Measurements from ENCODE around the gene INSL3. TPM values are rescaled to one million over a fixed set of nuclear protein-coding genes. Genes with fewer than 3 reads are reported as not detected.

INSL3 gene
- total and polyA plus RNA-seq, 2 of the 13 experiments (the other 11 are each of a cell fraction or from before 2014, with no cell fraction given) = 0.30 TPM; not detected in 1

DNA sequence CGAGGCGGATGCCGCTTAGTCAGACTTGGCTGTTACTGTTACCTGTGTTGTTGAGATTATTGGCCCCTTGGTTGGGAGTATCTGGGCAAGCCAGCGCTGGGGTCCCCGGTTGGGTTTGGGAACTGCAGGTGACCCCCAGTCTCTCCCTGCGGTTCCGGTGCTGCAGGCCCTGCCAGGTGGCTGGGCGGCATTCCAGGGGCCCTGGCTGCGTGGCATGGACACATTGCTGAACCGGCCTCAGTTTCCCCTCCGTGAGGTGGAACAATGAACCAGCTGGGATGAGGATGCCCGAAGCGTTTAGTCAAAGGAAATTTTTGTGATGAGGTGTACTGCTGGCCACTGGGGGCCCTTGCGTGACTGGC lies 25.8 kb downstream of the INSL3 start:
- H3K36me3 ChIP-seq (replicated peaks in 1 of 2; ENCODE audit: control insufficient read depth in 1 of 2, insufficient read depth in 2 of 2, low read length in 2 of 2) = no peaks in the 10 kb centered on the region
- H3K27ac ChIP-seq (ENCODE audit: extremely low read length, insufficient read depth, low read length) = no peak overlapping the region
- ATAC-seq = no peak
- peak overlapping the region; percentile 75 for H3K4me2 ChIP-seq (ENCODE audit: low read depth, low read length)
- no TSS peak for BruUV-seq (replicated peaks)
- H2AFZ ChIP-seq (ENCODE audit: low read length) = no peak overlapping the region
- H4K20me1 ChIP-seq (ENCODE audit: insufficient read depth, low read length) = no peaks in the 10 kb centered on the region
- peak overlapping the region; percentile 70 for H3K9ac ChIP-seq (ENCODE audit: insufficient read depth, low read depth, low read length)
- in situ Hi-C loops (cut with HindIII; ENCODE audit: extremely low pct_ligation_motif_present, low pct_unique_long_range_greater_than_20kb) = loop anchor here (5.0 kb wide), 1 partner anchor 52 kb away; the partner anchor contains the start of gene JAK3
- intact Hi-C loops (cut with micrococcal nuclease; ENCODE audit: unreplicated experiment) = no loop called here
- 0% methylated on average over 2 of the region's 14 CpGs for WGBS (ENCODE audit: low lambda C conversion rate)
- H3K4me1 ChIP-seq (ENCODE audit: insufficient read depth, low read length) = peaks cover 55% of the 10 kb centered on the region
- no peaks in the 10 kb centered on the region for H3K79me2 ChIP-seq (ENCODE audit: insufficient read depth, low read length)
- ChIA-PET POLR2A (interaction anchor here (0.8 to 3.8 kb wide), 9 partner anchors 9 to 429 kb away, joined by 3 to 24 read pairs (median 4); partner anchors contain the start of genes JAK3, MAP1S and RPL18A), CTCF (ENCODE audit: low intra/inter-chr PET ratio, low total read pairs) (no interaction called here)
- H3K27me3 ChIP-seq (ENCODE audit: control insufficient read depth in 1 of 2, insufficient read depth in 2 of 2, low read length in 2 of 2) = peaks cover 0 to 15% of the 10 kb centered on the region in 2 experiments; a peak in 1 of 5 replicates
- DNase-seq (ENCODE audit: low spot score) = no peak
- H3K4me3 ChIP-seq (replicated peaks in 1 of 3; ENCODE audit: insufficient read depth in 1 of 3, low read depth in 2 of 3, low read length in 3 of 3) = peak overlapping the region; percentile 64 to 79 (median 66)
- TF ChIP-seq SP5 (CRISPR knock-in tag; IDR thresholded peaks at IDR 0.05; ENCODE audit: borderline replicate concordance, low read depth) (no peak), ZNF7 (CRISPR knock-in tag; IDR thresholded peaks at IDR 0.05) (no peak), TIGD3 (CRISPR knock-in tag; IDR thresholded peaks at IDR 0.05; ENCODE audit: borderline replicate concordance) (no peak), ZNF788 (CRISPR knock-in tag; IDR thresholded peaks at IDR 0.05; ENCODE audit: borderline replicate concordance) (0 out of 2 replicates have a peak, but pooled peaks have one; percentile 22)
- no peaks in the 10 kb centered on the region for H3K9me3 ChIP-seq (ENCODE audit: low read length)
- FAIRE-seq = no peak

- intact Hi-C loops (cut with micrococcal nuclease; ENCODE audit: unreplicated experiment) (loop anchor here (1.0 kb wide), 1 partner anchor 60 kb away; no protein-coding TSS in a partner anchor), in situ Hi-C loops (cut with HindIII; ENCODE audit: extremely low pct_ligation_motif_present, low pct_unique_long_range_greater_than_20kb) (loop anchor here (5.0 kb wide), 1 partner anchor 52 kb away; the partner anchor contains the start of gene JAK3)
- H4K20me1 ChIP-seq (ENCODE audit: insufficient read depth, low read length) = no peaks in the 10 kb centered on the region
- DNase-seq (ENCODE audit: low spot score) (peak; percentile 46), FAIRE-seq (no peak), ATAC-seq (peak; percentile 17)
- H3K27me3 ChIP-seq (ENCODE audit: control insufficient read depth in 1 of 2, insufficient read depth in 2 of 2, low read length in 2 of 2) = peaks cover 0 to 15% of the 10 kb centered on the region in 2 experiments; a peak in 1 of 5 replicates
- peak within 1 kb of the TSS; percentile 64 to 79 (median 66) for H3K4me3 ChIP-seq (replicated peaks in 1 of 3; ENCODE audit: insufficient read depth in 1 of 3, low read depth in 2 of 3, low read length in 3 of 3)
- H3K4me2 ChIP-seq (ENCODE audit: low read depth, low read length) = peak within 1 kb of the TSS; percentile 75
- H3K79me2 ChIP-seq (ENCODE audit: insufficient read depth, low read length) = no peaks in the 10 kb centered on the region
- peaks cover 55% of the 10 kb centered on the region for H3K4me1 ChIP-seq (ENCODE audit: insufficient read depth, low read length)
- no peaks in the 10 kb centered on the region for H3K9me3 ChIP-seq (ENCODE audit: low read length)
- under 1% methylated on average over 35 of the region's 50 CpGs for WGBS (ENCODE audit: low lambda C conversion rate)
- H3K9ac ChIP-seq (ENCODE audit: insufficient read depth, low read depth, low read length) = peak within 1 kb of the TSS; percentile 70
- POLR2A ChIA-PET = interaction anchor here (0.8 to 3.8 kb wide), 9 partner anchors 9 to 429 kb away, joined by 3 to 24 read pairs (median 4); partner anchors contain the start of genes JAK3, MAP1S and RPL18A
- H3K27ac ChIP-seq (ENCODE audit: extremely low read length, insufficient read depth, low read length) = no peak within 1 kb of the TSS
- BruUV-seq (replicated peaks) = no TSS peak
- H3K36me3 ChIP-seq (replicated peaks in 1 of 2; ENCODE audit: control insufficient read depth in 1 of 2, insufficient read depth in 2 of 2, low read length in 2 of 2) = no peaks in the 10 kb centered on the region
- CTCF ChIA-PET (ENCODE audit: low intra/inter-chr PET ratio, low total read pairs) = no interaction called here
- no peak within 1 kb of the TSS for H2AFZ ChIP-seq (ENCODE audit: low read length)
- TF ChIP-seq ZNF274 (CRISPR knock-in tag; IDR thresholded peaks at IDR 0.05) = peak; percentile 58; the same call in 1 of the 2 replicates
- no peak for TF ChIP-seq XBP1 (CRISPR knock-in tag; IDR thresholded peaks at IDR 0.05)
- TF ChIP-seq, protein P1, sequence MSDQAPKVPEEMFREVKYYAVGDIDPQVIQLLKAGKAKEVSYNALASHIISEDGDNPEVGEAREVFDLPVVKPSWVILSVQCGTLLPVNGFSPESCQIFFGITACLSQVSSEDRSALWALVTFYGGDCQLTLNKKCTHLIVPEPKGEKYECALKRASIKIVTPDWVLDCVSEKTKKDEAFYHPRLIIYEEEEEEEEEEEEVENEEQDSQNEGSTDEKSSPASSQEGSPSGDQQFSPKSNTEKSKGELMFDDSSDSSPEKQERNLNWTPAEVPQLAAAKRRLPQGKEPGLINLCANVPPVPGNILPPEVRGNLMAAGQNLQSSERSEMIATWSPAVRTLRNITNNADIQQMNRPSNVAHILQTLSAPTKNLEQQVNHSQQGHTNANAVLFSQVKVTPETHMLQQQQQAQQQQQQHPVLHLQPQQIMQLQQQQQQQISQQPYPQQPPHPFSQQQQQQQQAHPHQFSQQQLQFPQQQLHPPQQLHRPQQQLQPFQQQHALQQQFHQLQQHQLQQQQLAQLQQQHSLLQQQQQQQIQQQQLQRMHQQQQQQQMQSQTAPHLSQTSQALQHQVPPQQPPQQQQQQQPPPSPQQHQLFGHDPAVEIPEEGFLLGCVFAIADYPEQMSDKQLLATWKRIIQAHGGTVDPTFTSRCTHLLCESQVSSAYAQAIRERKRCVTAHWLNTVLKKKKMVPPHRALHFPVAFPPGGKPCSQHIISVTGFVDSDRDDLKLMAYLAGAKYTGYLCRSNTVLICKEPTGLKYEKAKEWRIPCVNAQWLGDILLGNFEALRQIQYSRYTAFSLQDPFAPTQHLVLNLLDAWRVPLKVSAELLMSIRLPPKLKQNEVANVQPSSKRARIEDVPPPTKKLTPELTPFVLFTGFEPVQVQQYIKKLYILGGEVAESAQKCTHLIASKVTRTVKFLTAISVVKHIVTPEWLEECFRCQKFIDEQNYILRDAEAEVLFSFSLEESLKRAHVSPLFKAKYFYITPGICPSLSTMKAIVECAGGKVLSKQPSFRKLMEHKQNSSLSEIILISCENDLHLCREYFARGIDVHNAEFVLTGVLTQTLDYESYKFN (CRISPR knock-in tag; conservative IDR thresholded peaks at IDR 0.05) = peak; percentile 56
- peak; percentile 95 for TF ChIP-seq HNRNPL (IDR thresholded peaks at IDR 0.05; ENCODE audit: low read depth, low read length)
- TF ChIP-seq THAP11 (CRISPR knock-in tag; IDR thresholded peaks at IDR 0.05) = 0 out of 2 replicates have a peak, but pooled peaks have one; percentile 19
- TF ChIP-seq ARID2 (CRISPR knock-in tag; IDR thresholded peaks at IDR 0.05; ENCODE audit: borderline replicate concordance) = no peak
- TF ChIP-seq, protein P2, sequence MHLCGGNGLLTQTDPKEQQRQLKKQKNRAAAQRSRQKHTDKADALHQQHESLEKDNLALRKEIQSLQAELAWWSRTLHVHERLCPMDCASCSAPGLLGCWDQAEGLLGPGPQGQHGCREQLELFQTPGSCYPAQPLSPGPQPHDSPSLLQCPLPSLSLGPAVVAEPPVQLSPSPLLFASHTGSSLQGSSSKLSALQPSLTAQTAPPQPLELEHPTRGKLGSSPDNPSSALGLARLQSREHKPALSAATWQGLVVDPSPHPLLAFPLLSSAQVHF (CRISPR knock-in tag; IDR thresholded peaks at IDR 0.05) = no peak
Observed at GRCh38 chr19:17794731-17795494, 26.4 kb downstream of the INSL3 start, which contains the start of gene B3GNT3. TSS of gene B3GNT3 (plus strand) at chr19:17795138. CDS start at chr19:17807808, 12,670 bp downstream.
